ENCODE results near the gene UNC5C. TPM values are rescaled to one million over a fixed set of nuclear protein-coding genes. Genes with fewer than 3 reads are reported as not detected.

UNC5C gene
- 4.1 TPM for polyA plus RNA-seq
- long read RNA-seq, donor 1: 0 reads
- long read RNA-seq, donor 2: 0 reads
- long read RNA-seq, donor 3: 0 reads
- long read RNA-seq, donor 4: 0 reads
- long read RNA-seq, donor 5: 0 reads
- long read RNA-seq, donor 6: 0 reads
- long read RNA-seq, donor 7: 0 reads
- long read RNA-seq, donor 8: 0 reads
- long read RNA-seq, donor 9: 0 reads
- long read RNA-seq, donor 10: 0 reads
- long read RNA-seq, donor 11: 0 reads

GRCh38 chr4:95548738-95549245 lies at the start of gene UNC5C:
Gene UNC5C (minus strand): TSS chr4:95548973.
- H3K4me1 ChIP-seq (ENCODE audit: control insufficient read depth, insufficient read depth, low read length): no peaks in the 10 kb centered on the region
- H3K9me3 ChIP-seq (ENCODE audit: control insufficient read depth, low read depth, low read length): no peaks in the 10 kb centered on the region
- peak within 1 kb of the TSS; percentile 70 for H3K27ac ChIP-seq (ENCODE audit: low read length)
- WGBS (ENCODE audit: insufficient coverage, low lambda C conversion rate): no CpG with 5 or more reads among the region's 37 CpGs
- H3K27me3 ChIP-seq (ENCODE audit: control insufficient read depth, insufficient read depth, low read length): peaks cover 47% of the 10 kb centered on the region
- peak within 1 kb of the TSS; percentile 58 for H3K4me3 ChIP-seq (ENCODE audit: low read length)
- no peaks in the 10 kb centered on the region for H3K36me3 ChIP-seq (ENCODE audit: control insufficient read depth, insufficient read depth, low read length)
- DNase-seq: peak; percentile 45 to 60

GRCh38 chr4:95596676-95597075 lies 47.9 kb upstream of the UNC5C start:
- Histone ChIP-seq H3K27ac (ENCODE audit: low read length) (no peak overlapping the region), H3K4me1 (ENCODE audit: control insufficient read depth, insufficient read depth, low read length) (no peaks in the 10 kb centered on the region), H3K9me3 (ENCODE audit: control insufficient read depth, low read depth, low read length) (no peaks in the 10 kb centered on the region), H3K36me3 (ENCODE audit: control insufficient read depth, insufficient read depth, low read length) (no peaks in the 10 kb centered on the region), H3K4me3 (ENCODE audit: low read length) (no peak overlapping the region), H3K27me3 (ENCODE audit: control insufficient read depth, insufficient read depth, low read length) (no peaks in the 10 kb centered on the region)
- no peak for DNase-seq
- WGBS (ENCODE audit: insufficient coverage, low lambda C conversion rate): no CpG with 5 or more reads among the region's 7 CpGs

GRCh38 chr4:95594629-95595028 lies 45.9 kb upstream of the UNC5C start:
- WGBS (ENCODE audit: insufficient coverage, low lambda C conversion rate): 100% methylated on average over 1 of the region's 1 CpG
- H3K4me3 ChIP-seq (ENCODE audit: low read length): no peak overlapping the region
- no peaks in the 10 kb centered on the region for H3K36me3 ChIP-seq (ENCODE audit: control insufficient read depth, insufficient read depth, low read length)
- H3K27me3 ChIP-seq (ENCODE audit: control insufficient read depth, insufficient read depth, low read length): no peaks in the 10 kb centered on the region
- no peaks in the 10 kb centered on the region for H3K4me1 ChIP-seq (ENCODE audit: control insufficient read depth, insufficient read depth, low read length)
- DNase-seq: no peak
- H3K27ac ChIP-seq (ENCODE audit: low read length): no peak overlapping the region
- no peaks in the 10 kb centered on the region for H3K9me3 ChIP-seq (ENCODE audit: control insufficient read depth, low read depth, low read length)

GRCh38 chr4:95594013-95594412 lies 45.2 kb upstream of the UNC5C start:
- H3K27ac ChIP-seq (ENCODE audit: low read length): no peak overlapping the region
- no CpG with 5 or more reads among the region's 1 CpG for WGBS (ENCODE audit: insufficient coverage, low lambda C conversion rate)
- no peaks in the 10 kb centered on the region for H3K9me3 ChIP-seq (ENCODE audit: control insufficient read depth, low read depth, low read length)
- DNase-seq: no peak
- H3K4me1 ChIP-seq (ENCODE audit: control insufficient read depth, insufficient read depth, low read length): no peaks in the 10 kb centered on the region
- H3K36me3 ChIP-seq (ENCODE audit: control insufficient read depth, insufficient read depth, low read length): no peaks in the 10 kb centered on the region
- H3K27me3 ChIP-seq (ENCODE audit: control insufficient read depth, insufficient read depth, low read length): no peaks in the 10 kb centered on the region
- H3K4me3 ChIP-seq (ENCODE audit: low read length): no peak overlapping the region

GRCh38 chr4:95591278-95591677 lies 42.5 kb upstream of the UNC5C start:
- no peaks in the 10 kb centered on the region for H3K27me3 ChIP-seq (ENCODE audit: control insufficient read depth, insufficient read depth, low read length)
- no peak overlapping the region for H3K27ac ChIP-seq (ENCODE audit: low read length)
- no peak overlapping the region for H3K4me3 ChIP-seq (ENCODE audit: low read length)
- no peak for DNase-seq
- H3K36me3 ChIP-seq (ENCODE audit: control insufficient read depth, insufficient read depth, low read length): no peaks in the 10 kb centered on the region
- no peaks in the 10 kb centered on the region for H3K4me1 ChIP-seq (ENCODE audit: control insufficient read depth, insufficient read depth, low read length)
- H3K9me3 ChIP-seq (ENCODE audit: control insufficient read depth, low read depth, low read length): no peaks in the 10 kb centered on the region
- WGBS (ENCODE audit: insufficient coverage, low lambda C conversion rate): 33% methylated on average over 3 of the region's 5 CpGs

GRCh38 chr4:95590615-95591014 lies 41.8 kb upstream of the UNC5C start:
- Histone ChIP-seq H3K4me1 (ENCODE audit: control insufficient read depth, insufficient read depth, low read length) (no peaks in the 10 kb centered on the region), H3K4me3 (ENCODE audit: low read length) (no peak overlapping the region), H3K9me3 (ENCODE audit: control insufficient read depth, low read depth, low read length) (no peaks in the 10 kb centered on the region), H3K36me3 (ENCODE audit: control insufficient read depth, insufficient read depth, low read length) (no peaks in the 10 kb centered on the region), H3K27ac (ENCODE audit: low read length) (no peak overlapping the region), H3K27me3 (ENCODE audit: control insufficient read depth, insufficient read depth, low read length) (no peaks in the 10 kb centered on the region)
- 80% methylated on average over 1 of the region's 1 CpG for WGBS (ENCODE audit: insufficient coverage, low lambda C conversion rate)
- no peak for DNase-seq

GRCh38 chr4:95585016-95585695 lies 36.4 kb upstream of the UNC5C start:
- no peaks in the 10 kb centered on the region for H3K4me1 ChIP-seq (ENCODE audit: control insufficient read depth, insufficient read depth, low read length)
- no peak overlapping the region for H3K27ac ChIP-seq (ENCODE audit: low read length)
- H3K27me3 ChIP-seq (ENCODE audit: control insufficient read depth, insufficient read depth, low read length): no peaks in the 10 kb centered on the region
- H3K4me3 ChIP-seq (ENCODE audit: low read length): no peak overlapping the region
- H3K36me3 ChIP-seq (ENCODE audit: control insufficient read depth, insufficient read depth, low read length): no peaks in the 10 kb centered on the region
- no peaks in the 10 kb centered on the region for H3K9me3 ChIP-seq (ENCODE audit: control insufficient read depth, low read depth, low read length)
- no peak for DNase-seq
- 93% methylated on average over 3 of the region's 5 CpGs for WGBS (ENCODE audit: insufficient coverage, low lambda C conversion rate)

- Histone ChIP-seq H3K4me3 (ENCODE audit: low read length) (no peak overlapping the region), H3K27ac (ENCODE audit: low read length) (no peak overlapping the region), H3K27me3 (ENCODE audit: control insufficient read depth, insufficient read depth, low read length) (no peaks in the 10 kb centered on the region), H3K36me3 (ENCODE audit: control insufficient read depth, insufficient read depth, low read length) (no peaks in the 10 kb centered on the region), H3K9me3 (ENCODE audit: control insufficient read depth, low read depth, low read length) (no peaks in the 10 kb centered on the region), H3K4me1 (ENCODE audit: control insufficient read depth, insufficient read depth, low read length) (no peaks in the 10 kb centered on the region)
- WGBS (ENCODE audit: insufficient coverage, low lambda C conversion rate): no CpG with 5 or more reads among the region's 8 CpGs
- DNase-seq: no peak
Observed at GRCh38 chr4:95580226-95580625, 31.5 kb upstream of the UNC5C start.

- no peaks in the 10 kb centered on the region for H3K9me3 ChIP-seq (ENCODE audit: control insufficient read depth, low read depth, low read length)
- no CpG with 5 or more reads among the region's 6 CpGs for WGBS (ENCODE audit: insufficient coverage, low lambda C conversion rate)
- H3K4me1 ChIP-seq (ENCODE audit: control insufficient read depth, insufficient read depth, low read length): no peaks in the 10 kb centered on the region
- H3K36me3 ChIP-seq (ENCODE audit: control insufficient read depth, insufficient read depth, low read length): no peaks in the 10 kb centered on the region
- no peaks in the 10 kb centered on the region for H3K27me3 ChIP-seq (ENCODE audit: control insufficient read depth, insufficient read depth, low read length)
- DNase-seq: peak in 1 of 2 donors; percentile 6
- no peak overlapping the region for H3K27ac ChIP-seq (ENCODE audit: low read length)
- no peak overlapping the region for H3K4me3 ChIP-seq (ENCODE audit: low read length)
Observed at GRCh38 chr4:95572304-95572991, 23.7 kb upstream of the UNC5C start.

GRCh38 chr4:95571577-95571976 lies 22.8 kb upstream of the UNC5C start:
- H3K27ac ChIP-seq (ENCODE audit: low read length): no peak overlapping the region
- no CpG with 5 or more reads among the region's 1 CpG for WGBS (ENCODE audit: insufficient coverage, low lambda C conversion rate)
- H3K9me3 ChIP-seq (ENCODE audit: control insufficient read depth, low read depth, low read length): no peaks in the 10 kb centered on the region
- no peaks in the 10 kb centered on the region for H3K4me1 ChIP-seq (ENCODE audit: control insufficient read depth, insufficient read depth, low read length)
- no peaks in the 10 kb centered on the region for H3K27me3 ChIP-seq (ENCODE audit: control insufficient read depth, insufficient read depth, low read length)
- no peak overlapping the region for H3K4me3 ChIP-seq (ENCODE audit: low read length)
- H3K36me3 ChIP-seq (ENCODE audit: control insufficient read depth, insufficient read depth, low read length): no peaks in the 10 kb centered on the region
- DNase-seq: no peak

All from large intestine (tissue), 12 donors.